Activated naive CD8-positive, alpha-beta T cell treated with anti-CD3 and anti-CD28 coated beads, Interleukin-2, amount 10 ng/mL, durations not matched to agents 7 days and 5 days (primary cell): ENCODE results near the gene HOXC5. TPM values are rescaled to one million over a fixed set of nuclear protein-coding genes. Genes with fewer than 3 reads are reported as not detected.
A peak's percentile ranks its signal among the peaks of the same experiment; 100 is the strongest.

ENCODE experiments used
- ATAC-seq: fragments of 150-1000 bp; cut with Tn5 transposase; one replicate; pipeline ENCODE4 v1.10.0; 2021; ENCODE audit warnings: low read depth, moderate library complexity
- POLR2A ChIA-PET: fragments of 350-600 bp; sonication (Branson Sonifier 250); formaldehyde crosslinking; loops from one replicate; lab custom pipeline; 2021; ENCODE audit warnings: antibody characterized with exemption; lab: Charles Lee
- DNase-seq: peaks from one replicate; pipeline ENCODE4 v3.0.0; 2021
- H3K27ac Mint-ChIP-seq: one replicate; pipeline ENCODE4 v1.8.0; 2022; ENCODE audit warnings: mild to moderate bottlenecking, mixed read lengths
- H3K27me3 Mint-ChIP-seq: one replicate; pipeline ENCODE4 v1.8.0; 2022; ENCODE audit warnings: mild to moderate bottlenecking, moderate library complexity, mixed read lengths
- H3K36me3 Mint-ChIP-seq: one replicate; pipeline ENCODE4 v1.8.0; 2021; ENCODE audit warnings: mild to moderate bottlenecking, mixed read lengths
- H3K4me1 Mint-ChIP-seq: one replicate; pipeline ENCODE4 v1.8.0; 2021; ENCODE audit warnings: mixed read lengths
- H3K4me3 Mint-ChIP-seq: one replicate; pipeline ENCODE4 v1.8.0; 2022; ENCODE audit warnings: mild to moderate bottlenecking, moderate library complexity, mixed read lengths
- H3K9me3 Mint-ChIP-seq: one replicate; pipeline ENCODE4 v1.8.0; 2021; ENCODE audit warnings: mixed read lengths
- total RNA-seq, 2 experiments: library from RNA; stranded (reverse); gene quantifications; one replicate each; pipeline ENCODE4 v1.2.3, GENCODE V29; 2021

Gene HOXC5
- total RNA-seq, 2 experiments from 2014 or later, result not detected

- Mint-ChIP-seq H3K36me3 (peaks cover 2% of the 10 kb centered on the region), H3K4me1 (peaks cover 28% of the 10 kb centered on the region), H3K27me3 (peaks cover 100% of the 10 kb centered on the region), H3K4me3 (no peak overlapping the region), H3K9me3 (no peaks in the 10 kb centered on the region), H3K27ac (no peak overlapping the region)
- no peak for DNase-seq
- POLR2A ChIA-PET, result no interaction called here
- no peak for ATAC-seq
These were observed 41.8 kb upstream of the HOXC5 start for GRCh38 chr12:53991077-53991460.

GRCh38 chr12:53992377-53992889, 40.4 kb upstream of the HOXC5 start:
- ATAC-seq, result no peak

GRCh38 chr12:53993162-53994008, 39.5 kb upstream of the HOXC5 start:
- POLR2A ChIA-PET, result no interaction called here
- Mint-ChIP-seq H3K27ac (peak overlapping the region; percentile 23), H3K36me3 (peaks cover 2% of the 10 kb centered on the region), H3K27me3 (peaks cover 100% of the 10 kb centered on the region), H3K9me3 (no peaks in the 10 kb centered on the region), H3K4me1 (peaks cover 29% of the 10 kb centered on the region), H3K4me3 (no peak overlapping the region)
- ATAC-seq (no peak), DNase-seq (no peak)

More at GRCh38 chr12:53992377-53992889, 40.4 kb upstream of the HOXC5 start:
- Mint-ChIP-seq H3K9me3 (no peaks in the 10 kb centered on the region), H3K27ac (no peak overlapping the region), H3K27me3 (peaks cover 100% of the 10 kb centered on the region), H3K4me1 (peaks cover 31% of the 10 kb centered on the region), H3K4me3 (no peak overlapping the region), H3K36me3 (peaks cover 2% of the 10 kb centered on the region)
- DNase-seq, result no peak
- POLR2A ChIA-PET, result no interaction called here

- H3K36me3 Mint-ChIP-seq, result peaks cover 2% of the 10 kb centered on the region
- ATAC-seq, result no peak
- no peaks in the 10 kb centered on the region for H3K9me3 Mint-ChIP-seq
- H3K4me3 Mint-ChIP-seq, result peak overlapping the region; percentile 37
- POLR2A ChIA-PET, result no interaction called here
- DNase-seq, result no peak
- H3K4me1 Mint-ChIP-seq, result peaks cover 27% of the 10 kb centered on the region
- H3K27me3 Mint-ChIP-seq, result peaks cover 100% of the 10 kb centered on the region
- H3K27ac Mint-ChIP-seq, result peak overlapping the region; percentile 66
These were observed 38.9 kb upstream of the HOXC5 start for GRCh38 chr12:53994009-53994263.

GRCh38 chr12:53994264-53995001, 38.4 kb upstream of the HOXC5 start:
- no peaks in the 10 kb centered on the region for H3K9me3 Mint-ChIP-seq
- H3K27ac Mint-ChIP-seq, result peak overlapping the region; percentile 66
- POLR2A ChIA-PET, result no interaction called here
- DNase-seq (no peak), ATAC-seq (no peak)
- H3K4me3 Mint-ChIP-seq, result peak overlapping the region; percentile 86
- H3K4me1 Mint-ChIP-seq, result peaks cover 22% of the 10 kb centered on the region
- H3K36me3 Mint-ChIP-seq, result peaks cover 2% of the 10 kb centered on the region
- H3K27me3 Mint-ChIP-seq, result peaks cover 100% of the 10 kb centered on the region

GRCh38 chr12:53995002-53995377, 37.9 kb upstream of the HOXC5 start:
- Mint-ChIP-seq H3K4me1 (peaks cover 21% of the 10 kb centered on the region), H3K27ac (no peak overlapping the region), H3K36me3 (peaks cover 2% of the 10 kb centered on the region), H3K27me3 (peaks cover 100% of the 10 kb centered on the region), H3K4me3 (peak overlapping the region; percentile 86), H3K9me3 (no peaks in the 10 kb centered on the region)
- peak; percentile 51 for ATAC-seq
- no peak for DNase-seq
- POLR2A ChIA-PET, result no interaction called here

- peaks cover 17% of the 10 kb centered on the region for H3K4me1 Mint-ChIP-seq
- POLR2A ChIA-PET, result no interaction called here
- H3K4me3 Mint-ChIP-seq, result peak overlapping the region; percentile 86
- DNase-seq (no peak), ATAC-seq (peak; percentile 27)
- peaks cover 2% of the 10 kb centered on the region for H3K36me3 Mint-ChIP-seq
- H3K9me3 Mint-ChIP-seq, result no peaks in the 10 kb centered on the region
- H3K27me3 Mint-ChIP-seq, result peaks cover 100% of the 10 kb centered on the region
- no peak overlapping the region for H3K27ac Mint-ChIP-seq
These were observed 37.2 kb upstream of the HOXC5 start for GRCh38 chr12:53995378-53996239.

- POLR2A ChIA-PET, result no interaction called here
- Mint-ChIP-seq H3K4me3 (peak overlapping the region; percentile 86), H3K27ac (no peak overlapping the region), H3K4me1 (peaks cover 17% of the 10 kb centered on the region), H3K27me3 (peaks cover 100% of the 10 kb centered on the region), H3K9me3 (no peaks in the 10 kb centered on the region), H3K36me3 (peaks cover 2% of the 10 kb centered on the region)
- ATAC-seq (no peak), DNase-seq (no peak)
These were observed 36.3 kb upstream of the HOXC5 start for GRCh38 chr12:53996240-53997203.

GRCh38 chr12:53997204-53998109, 35.4 kb upstream of the HOXC5 start:
- Mint-ChIP-seq H3K9me3 (no peaks in the 10 kb centered on the region), H3K36me3 (peaks cover 2% of the 10 kb centered on the region), H3K27ac (no peak overlapping the region), H3K4me1 (peaks cover 18% of the 10 kb centered on the region), H3K4me3 (peak overlapping the region; percentile 23), H3K27me3 (peaks cover 100% of the 10 kb centered on the region)
- POLR2A ChIA-PET, result no interaction called here
- ATAC-seq, result no peak
- DNase-seq, result no peak

GRCh38 chr12:53998110-53998899, 34.5 kb upstream of the HOXC5 start:
- Mint-ChIP-seq H3K27ac (no peak overlapping the region), H3K36me3 (peaks cover 2% of the 10 kb centered on the region), H3K27me3 (peaks cover 100% of the 10 kb centered on the region), H3K9me3 (no peaks in the 10 kb centered on the region), H3K4me3 (no peak overlapping the region), H3K4me1 (peaks cover 20% of the 10 kb centered on the region)
- DNase-seq (no peak), ATAC-seq (no peak)
- POLR2A ChIA-PET, result no interaction called here

GRCh38 chr12:53998900-53999236, 34.0 kb upstream of the HOXC5 start:
- Mint-ChIP-seq H3K9me3 (no peaks in the 10 kb centered on the region), H3K4me3 (no peak overlapping the region), H3K36me3 (peaks cover 2% of the 10 kb centered on the region), H3K4me1 (peaks cover 19% of the 10 kb centered on the region), H3K27ac (no peak overlapping the region), H3K27me3 (peaks cover 100% of the 10 kb centered on the region)
- DNase-seq (no peak), ATAC-seq (no peak)
- POLR2A ChIA-PET, result no interaction called here
